Osteoblast (primary cell): ENCODE measurements around the gene SCAI. TPM values are rescaled to one million over a fixed set of nuclear protein-coding genes. Genes with fewer than 3 reads are reported as not detected.
"Not testable (repeated sequence)": the region's sequence is repeated elsewhere in the genome, so short reads cannot be mapped to it uniquely, and the experiment has no call there.

Experiments used
- DNase-seq: peaks from one replicate; pipeline ENCODE4 v3.0.0; 2011; ENCODE audit warnings: low spot score, mixed read lengths; ENCODE audit not compliant: insufficient read length; ENCODE audit errors: missing footprints
- H2AFZ ChIP-seq: 2 replicates; pipeline ENCODE4 v1.6.0; 2011; ENCODE audit warnings: mild to moderate bottlenecking, low read length
- H3K27ac ChIP-seq: 2 replicates; pipeline ENCODE4 v1.5.1; 2011; ENCODE audit warnings: mild to moderate bottlenecking, low read depth, low read length, moderate library complexity
- H3K27me3 ChIP-seq: 2 replicates; pipeline ENCODE4 v1.6.0; 2012; ENCODE audit warnings: mild to moderate bottlenecking, control low read depth, inconsistent platforms, low read length, moderate library complexity; ENCODE audit not compliant: insufficient read depth
- H3K36me3 ChIP-seq: 2 replicates; pipeline ENCODE4 v1.5.1; 2011; ENCODE audit warnings: mild to moderate bottlenecking, low read length, control low read depth, moderate library complexity; ENCODE audit not compliant: insufficient read depth
- H3K4me1 ChIP-seq: 2 replicates; pipeline ENCODE4 v1.5.1; 2011; ENCODE audit warnings: mild to moderate bottlenecking, low read length, control low read depth, moderate library complexity; ENCODE audit not compliant: insufficient read depth
- H3K4me2 ChIP-seq: 2 replicates; pipeline ENCODE4 v1.6.0; 2011; ENCODE audit warnings: mild to moderate bottlenecking, low read length; ENCODE audit not compliant: insufficient read depth
- H3K4me3 ChIP-seq: fragments of 200-600 bp; sonication (generic); 3 replicates; pipeline ENCODE4 v1.5.1; 2012; ENCODE audit warnings: mild to moderate bottlenecking, low read length, inconsistent platforms; ENCODE audit not compliant: insufficient read depth
- H3K79me2 ChIP-seq: 2 replicates; pipeline ENCODE4 v1.6.0; 2012; ENCODE audit warnings: mild to moderate bottlenecking, low read length, control low read depth, inconsistent platforms; ENCODE audit not compliant: insufficient read depth
- H3K9me3 ChIP-seq: 2 replicates; pipeline ENCODE4 v1.5.1; 2011; ENCODE audit warnings: low read depth, low read length, control low read depth
- H4K20me1 ChIP-seq: 2 replicates; pipeline ENCODE4 v1.6.0; 2012; ENCODE audit warnings: mild to moderate bottlenecking, low read length, control low read depth; ENCODE audit not compliant: insufficient read depth
- total RNA-seq: library from RNA; depleted of rRNA; stranded (reverse); fragments of >200 nt; gene quantifications from 2 replicates; pipeline ENCODE4 v1.2.3, GENCODE V29; 2012
- TF ChIP-seq, protein P1 (sequence below): IDR thresholded peaks from 2 replicates; pipeline ENCODE4 v1.5.1; 2011; ENCODE audit warnings: mild to moderate bottlenecking, low read depth, low read length, moderate library complexity; ENCODE audit errors: extremely low read depth

SCAI gene
- total RNA-seq, 1 donor = 11.2 TPM

DNA sequence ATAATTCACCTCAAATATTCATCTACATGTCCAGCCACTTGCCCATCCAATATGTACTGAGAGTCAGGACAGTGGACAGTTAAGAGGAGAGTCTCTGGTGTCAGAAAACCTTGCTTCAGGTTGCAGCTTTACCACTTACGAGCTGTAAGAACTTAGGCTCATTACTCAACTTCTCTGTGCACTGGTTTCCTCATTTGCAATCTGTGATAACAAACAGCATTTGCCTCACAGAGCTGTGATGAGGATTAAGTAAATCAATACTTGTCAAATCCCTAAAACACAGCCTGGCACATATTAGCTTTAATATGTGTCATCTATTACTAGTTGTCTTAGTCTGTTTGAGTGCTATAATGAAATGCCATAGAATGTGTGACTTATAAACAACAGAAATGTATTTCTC lies 211.0 kb downstream of the SCAI start:
- Histone ChIP-seq H3K79me2 (no peaks in the 10 kb centered on the region), H4K20me1 (no peaks in the 10 kb centered on the region), H3K4me3 (no peak overlapping the region), H3K27me3 (no peaks in the 10 kb centered on the region), H3K27ac (no peak overlapping the region), H3K36me3 (peaks cover 45% of the 10 kb centered on the region), H3K4me1 (peaks cover 2% of the 10 kb centered on the region), H3K9me3 (no peaks in the 10 kb centered on the region), H2AFZ (no peak overlapping the region), H3K4me2 (no peak overlapping the region)
- TF ChIP-seq, protein P1, sequence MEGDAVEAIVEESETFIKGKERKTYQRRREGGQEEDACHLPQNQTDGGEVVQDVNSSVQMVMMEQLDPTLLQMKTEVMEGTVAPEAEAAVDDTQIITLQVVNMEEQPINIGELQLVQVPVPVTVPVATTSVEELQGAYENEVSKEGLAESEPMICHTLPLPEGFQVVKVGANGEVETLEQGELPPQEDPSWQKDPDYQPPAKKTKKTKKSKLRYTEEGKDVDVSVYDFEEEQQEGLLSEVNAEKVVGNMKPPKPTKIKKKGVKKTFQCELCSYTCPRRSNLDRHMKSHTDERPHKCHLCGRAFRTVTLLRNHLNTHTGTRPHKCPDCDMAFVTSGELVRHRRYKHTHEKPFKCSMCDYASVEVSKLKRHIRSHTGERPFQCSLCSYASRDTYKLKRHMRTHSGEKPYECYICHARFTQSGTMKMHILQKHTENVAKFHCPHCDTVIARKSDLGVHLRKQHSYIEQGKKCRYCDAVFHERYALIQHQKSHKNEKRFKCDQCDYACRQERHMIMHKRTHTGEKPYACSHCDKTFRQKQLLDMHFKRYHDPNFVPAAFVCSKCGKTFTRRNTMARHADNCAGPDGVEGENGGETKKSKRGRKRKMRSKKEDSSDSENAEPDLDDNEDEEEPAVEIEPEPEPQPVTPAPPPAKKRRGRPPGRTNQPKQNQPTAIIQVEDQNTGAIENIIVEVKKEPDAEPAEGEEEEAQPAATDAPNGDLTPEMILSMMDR = no peak
- DNase-seq = no peak

DNA sequence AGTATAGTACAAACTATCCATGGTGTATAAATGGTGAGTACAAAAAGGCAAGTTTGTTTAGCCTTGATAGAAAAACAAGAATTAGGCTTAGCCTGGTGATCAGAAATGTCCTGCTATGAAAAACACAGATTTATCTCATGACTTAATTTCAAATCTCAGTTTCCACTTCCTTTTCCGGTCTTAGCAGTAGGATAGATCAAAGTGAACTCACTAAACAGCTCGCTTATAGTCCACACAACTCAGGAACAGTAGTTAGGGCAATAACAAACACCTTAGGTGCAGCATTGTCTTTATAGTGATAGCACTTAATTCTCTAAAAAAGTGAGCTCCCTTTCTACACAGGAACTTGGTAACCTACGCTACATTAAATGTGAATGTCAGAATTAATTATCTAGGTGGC lies 213.9 kb downstream of the SCAI start:
- Histone ChIP-seq H3K27ac (no peak overlapping the region), H3K9me3 (no peaks in the 10 kb centered on the region), H3K36me3 (peaks cover 43% of the 10 kb centered on the region), H3K4me1 (peaks cover 2% of the 10 kb centered on the region), H4K20me1 (no peaks in the 10 kb centered on the region), H3K79me2 (no peaks in the 10 kb centered on the region), H3K4me3 (no peak overlapping the region), H2AFZ (no peak overlapping the region), H3K4me2 (no peak overlapping the region), H3K27me3 (no peaks in the 10 kb centered on the region)
- TF ChIP-seq, protein P1 = no peak
- no peak for DNase-seq

DNA sequence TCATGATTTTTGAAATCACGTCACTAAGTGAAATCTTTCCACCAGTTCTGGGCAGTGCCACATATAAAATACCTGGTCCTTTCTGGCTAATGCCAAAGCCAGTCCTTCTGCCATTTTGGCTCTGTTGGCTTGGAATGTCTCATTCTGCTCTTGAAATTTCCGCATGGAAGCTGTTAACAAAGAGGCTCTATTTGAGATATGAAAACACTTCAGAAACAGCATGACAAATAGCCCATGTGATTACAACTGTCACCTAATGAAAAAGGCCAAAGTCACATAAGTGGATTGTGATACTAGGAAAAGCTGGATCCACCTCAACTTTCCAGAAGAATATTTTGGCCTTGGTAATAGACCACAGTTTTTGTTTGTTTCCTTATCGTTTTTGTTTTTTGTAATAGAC lies 215.2 kb downstream of the SCAI start:
- Histone ChIP-seq H3K36me3 (peaks cover 48% of the 10 kb centered on the region), H3K4me2 (no peak overlapping the region), H3K4me3 (no peak overlapping the region), H3K27me3 (no peaks in the 10 kb centered on the region), H2AFZ (no peak overlapping the region), H3K4me1 (no peaks in the 10 kb centered on the region), H3K27ac (no peak overlapping the region), H4K20me1 (no peaks in the 10 kb centered on the region), H3K9me3 (no peaks in the 10 kb centered on the region), H3K79me2 (no peaks in the 10 kb centered on the region)
- TF ChIP-seq, protein P1 = no peak
- DNase-seq = no peak

DNA sequence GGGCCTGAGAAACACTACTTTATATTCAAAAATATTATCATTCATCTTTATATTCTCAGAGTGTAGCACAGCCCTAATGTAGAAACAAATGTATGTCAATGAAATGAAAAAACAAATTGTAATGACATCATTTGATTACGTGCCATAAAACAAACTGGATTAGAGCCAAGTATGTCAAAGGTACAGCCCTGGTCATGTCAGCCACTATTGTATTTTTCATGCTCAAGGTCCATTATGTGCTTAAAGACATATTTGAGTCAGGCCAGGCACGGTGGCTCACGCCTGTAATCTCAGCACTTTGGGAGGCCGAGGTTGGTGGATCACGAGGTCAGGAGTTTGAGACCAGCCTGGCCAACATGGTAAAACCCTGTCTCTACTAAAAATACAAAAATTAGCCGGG lies 222.9 kb downstream of the SCAI start:
- not testable (repeated sequence) for H3K4me3 ChIP-seq, H3K79me2 ChIP-seq, H3K9me3 ChIP-seq, DNase-seq, H3K27me3 ChIP-seq, H2AFZ ChIP-seq, H4K20me1 ChIP-seq, H3K27ac ChIP-seq, H3K4me1 ChIP-seq, H3K4me2 ChIP-seq
- peaks cover 52% of the 10 kb centered on the region for H3K36me3 ChIP-seq
